GM12878 (cell line): ENCODE results near the gene ASB2. TPM values are rescaled to one million over a fixed set of nuclear protein-coding genes. Genes with fewer than 3 reads are reported as not detected.

ENCODE experiments used
- ATAC-seq: fragments of 200-7000 bp; cut with Tn5 transposase; 3 replicates; pipeline ENCODE4 v1.9.1; 2020; ENCODE audit warnings: mild to moderate bottlenecking, moderate library complexity
- BruUV-seq: library from RNA; stranded (reverse); fragments of 400-500 nt; replicated peaks from 2 replicates; lab custom pipeline; 2021; lab: Mats Ljungman, UMichigan
- CTCF ChIA-PET: fragments of 300-600 bp; sonication (Branson Sonifier 250); formaldehyde crosslinking; extraction: SDS; loops from one replicate; lab custom pipeline; 2021; ENCODE audit warnings: inconsistent platforms; lab: Yijun Ruan, JAX
- POLR2A ChIA-PET: fragments of 350-600 bp; formaldehyde crosslinking; extraction: SDS; loops from one replicate; lab custom pipeline; 2021; ENCODE audit warnings: inconsistent platforms; lab: Charles Lee
- RAD21 ChIA-PET: fragments of 300-600 bp; sonication (Branson Sonifier 250); formaldehyde crosslinking; loops from one replicate; lab custom pipeline; 2023; ENCODE audit warnings: antibody characterized with exemption; ENCODE audit not compliant: unreplicated experiment; lab: Charles Lee
- SMC1A ChIA-PET: fragments of 300-600 bp; sonication (Branson Sonifier 250); formaldehyde crosslinking; loops from one replicate; lab custom pipeline; 2023; ENCODE audit not compliant: unreplicated experiment, uncharacterized antibody; lab: Charles Lee
- DNase-seq: peaks from one replicate; pipeline ENCODE4 v3.0.0-alpha.2; 2011; ENCODE audit warnings: low read depth, low spot score
- FAIRE-seq: peaks from 3 replicates; lab custom pipeline; 2011; peaks lifted over from hg19 to GRCh38; lab: Jason Lieb, UNC
- H2AFZ ChIP-seq: 2 replicates; pipeline ENCODE4 v1.6.0; 2011; ENCODE audit warnings: low read depth, low read length, control low read depth; ENCODE audit not compliant: control insufficient read depth
- H3K27ac ChIP-seq: 2 replicates; pipeline ENCODE4 v1.5.1; 2011; ENCODE audit warnings: control low read depth; ENCODE audit not compliant: control insufficient read depth, insufficient read depth
- H3K27me3 ChIP-seq, 2 experiments: replicated peaks in 1 of 2; 2 replicates each; pipeline versions ENCODE4 v1.6.0 to v1.6.1; 2011; ENCODE audit warnings: low read length in 1 of 2; ENCODE audit not compliant: control insufficient read depth in 2 of 2, insufficient read depth in 2 of 2
- H3K36me3 ChIP-seq, 2 experiments: 2 replicates each; pipeline ENCODE4 v1.5.1; 2011; ENCODE audit warnings: low read length in 1 of 2; ENCODE audit not compliant: control insufficient read depth in 2 of 2, insufficient read depth in 2 of 2
- H3K4me1 ChIP-seq: 2 replicates; pipeline ENCODE4 v1.6.1; 2011; ENCODE audit warnings: mild to moderate bottlenecking, low read length, moderate library complexity, mixed read lengths; ENCODE audit not compliant: control insufficient read depth, insufficient read depth
- H3K4me2 ChIP-seq: 2 replicates; pipeline ENCODE4 v1.6.0; 2011; ENCODE audit warnings: control low read depth; ENCODE audit not compliant: control insufficient read depth, insufficient read depth
- H3K4me3 ChIP-seq: fragments of 200-600 bp; sonication (generic); 2 replicates; pipeline ENCODE4 v1.5.1; 2016
- H3K79me2 ChIP-seq: 2 replicates; pipeline ENCODE4 v1.6.0; 2011; ENCODE audit warnings: low read length; ENCODE audit not compliant: control insufficient read depth, insufficient read depth
- H3K9ac ChIP-seq: 2 replicates; pipeline ENCODE4 v1.8.0; 2011; ENCODE audit warnings: low read length, control low read depth, mixed read lengths; ENCODE audit not compliant: control insufficient read depth, insufficient read depth
- H3K9me3 ChIP-seq: replicated peaks from 3 replicates; pipeline ENCODE4 v1.5.1; 2011; ENCODE audit warnings: mild to moderate bottlenecking, low read length; ENCODE audit not compliant: control insufficient read depth, insufficient read depth
- H4K20me1 ChIP-seq: 2 replicates; pipeline ENCODE4 v1.6.0; 2011; ENCODE audit not compliant: control insufficient read depth, insufficient read depth
- ATF3 ChIP-seq: IDR thresholded peaks from 2 replicates; pipeline ENCODE4 v1.6.1; 2011; ENCODE audit warnings: low read depth, mild to moderate bottlenecking, low read length, moderate library complexity, borderline replicate concordance; ENCODE audit errors: extremely low read depth
- BRCA1 ChIP-seq: IDR thresholded peaks from 2 replicates; pipeline ENCODE4 v1.6.1; 2011; ENCODE audit warnings: low read depth, low read length, improper control_type of control experiment
- CHD1 ChIP-seq: IDR thresholded peaks from 2 replicates; pipeline ENCODE4 v1.6.1; 2012; ENCODE audit warnings: low read depth, low read length, improper control_type of control experiment
- CUX1 ChIP-seq: IDR thresholded peaks from 2 replicates; pipeline ENCODE4 v1.6.1; 2012; ENCODE audit warnings: improper control_type of control experiment, low read depth, low read length; ENCODE audit not compliant: insufficient replicate concordance
- FOS ChIP-seq: IDR thresholded peaks from 3 replicates; pipeline ENCODE4 v1.6.1; 2011; ENCODE audit warnings: borderline replicate concordance; ENCODE audit not compliant: insufficient read length; ENCODE audit errors: extremely low read depth
- IKZF2 ChIP-seq, 2 experiments: fragments of 450-650 bp; IDR thresholded peaks; 2 replicates each; pipeline ENCODE4 v1.6.1; 2017; ENCODE audit warnings: mild to moderate bottlenecking in 2 of 2, moderate library complexity in 2 of 2
- JUND ChIP-seq: IDR thresholded peaks from 2 replicates; pipeline ENCODE4 v1.6.1; 2012; ENCODE audit warnings: low read depth, mild to moderate bottlenecking, low read length, improper control_type of control experiment, moderate library complexity
- MTA2 ChIP-seq: fragments of 450-650 bp; IDR thresholded peaks from 2 replicates; pipeline ENCODE4 v1.6.1; 2016; ENCODE audit warnings: low read depth, mild to moderate bottlenecking, moderate library complexity
- RELA ChIP-seq: fragments of 450-650 bp; IDR thresholded peaks from 2 replicates; pipeline ENCODE4 v1.8.0; 2014; ENCODE audit warnings: borderline replicate concordance; ENCODE audit not compliant: partially characterized antibody
- SIN3A ChIP-seq: IDR thresholded peaks from 2 replicates; pipeline ENCODE4 v1.6.1; 2012; ENCODE audit warnings: low read depth, low read length, improper control_type of control experiment
- TBL1XR1 ChIP-seq: IDR thresholded peaks from 2 replicates; pipeline ENCODE4 v1.6.1; 2012; ENCODE audit warnings: low read depth, low read length, improper control_type of control experiment
- ZBTB40 ChIP-seq: fragments of 450-650 bp; IDR thresholded peaks from 2 replicates; pipeline ENCODE4 v1.6.1; 2016; ENCODE audit warnings: mild to moderate bottlenecking, moderate library complexity, borderline replicate concordance
- WGBS: methylation state at CpG from one replicate; pipeline ENCODE4 v1.1.6; 2016; ENCODE audit warnings: low lambda C conversion rate; ENCODE audit not compliant: insufficient replicate concordance, insufficient coverage; ENCODE audit errors: missing lambda C conversion rate; 5-methylcytosine and 5-hydroxymethylcytosine counted together
- in situ Hi-C: fragments of 300-500 bp; cut with MboI; formaldehyde crosslinking; loops from 9 replicates; pipeline ENCODE4 v1.14.3; 2018; ENCODE audit warnings: mixed read lengths
- intact Hi-C: fragments of 100-400 bp; cut with micrococcal nuclease; formaldehyde crosslinking; loops from one replicate; pipeline ENCODE4 v1.14.2; 2022; ENCODE audit not compliant: unreplicated experiment
- polyA plus RNA-seq, 11 experiments: library from polyadenylated mRNA; depleted of rRNA in 4 of 11; unstranded in 6 of 11; stranded (reverse) in 5 of 11; fragments of >200 nt; fragmentation: Nextera tagmentation in 4 of 11; fragmentation: Illumina TruSeq in 1 of 11; extraction: Ambion mirVana in 4 of 11; extraction: Trizol in 1 of 11; gene quantifications; 1 replicate in 1 of 11; 2 replicates in 10 of 11; pipeline versions ENCODE4 v1.2.1 to v1.2.3, GENCODE V29; 2011 to 2016; ENCODE audit warnings: inconsistent platforms in 2 of 11, missing spikeins in 2 of 11, low read depth in 1 of 11
- total RNA-seq, 4 experiments: library from RNA; depleted of rRNA in 3 of 4; stranded (reverse); fragments of >200 nt in 3 of 4; fragmentation: Illumina TruSeq in 1 of 4; extraction: Trizol in 1 of 4; gene quantifications; 2 replicates each; pipeline versions ENCODE4 v1.2.1 to v1.2.3, GENCODE V29; 2013 to 2021

ASB2 gene
- total and polyA plus RNA-seq, 10 of the 15 experiments (the other 5 are each of a cell fraction or from before 2014, with no cell fraction given): 3.0 to 54.8 (median 33.5) TPM

GRCh38 chr14:94011795-94012194, 35.4 kb upstream of the ASB2 start:
- no TSS peak for BruUV-seq
- intact Hi-C loops: no loop called here
- POLR2A ChIA-PET: interaction anchor here (1.2 to 1.5 kb wide), 2 partner anchors 30 to 52 kb away, joined by 3 read pairs; no protein-coding TSS in a partner anchor
- no peak for TF ChIP-seq FOS
- TF ChIP-seq ATF3: no peak
- TF ChIP-seq TBL1XR1: no peak
- TF ChIP-seq MTA2: peak; percentile 48; the same call in 1 of the 2 replicates
- no peak for TF ChIP-seq CHD1
- no peak for TF ChIP-seq JUND
- TF ChIP-seq ZBTB40: no peak
- TF ChIP-seq SIN3A: no peak
- TF ChIP-seq RELA: no peak
- no peak for TF ChIP-seq CUX1
- no peak for TF ChIP-seq BRCA1
- peak; percentile 66 to 74; a peak in 3 of 4 replicates for TF ChIP-seq IKZF2 (IDR thresholded peaks at IDR 0.05)

More at GRCh38 chr14:94011795-94012194, 35.4 kb upstream of the ASB2 start:
- Histone ChIP-seq H3K4me3 (peak overlapping the region; percentile 55; the same call in 1 of the 2 replicates), H4K20me1 (no peaks in the 10 kb centered on the region), H3K4me1 (peaks cover 36% of the 10 kb centered on the region), H3K9me3 (no peaks in the 10 kb centered on the region; the same call in 2 of the 3 replicates), H3K9ac (no peak overlapping the region), H2AFZ (no peak overlapping the region), H3K36me3 (no peaks in the 10 kb centered on the region), H3K79me2 (no peaks in the 10 kb centered on the region), H3K4me2 (peak overlapping the region; percentile 39), H3K27ac (peak overlapping the region; percentile 9; the same call in 1 of the 2 replicates), H3K27me3 (peaks cover 0 to 2% of the 10 kb centered on the region in 2 experiments; a peak in 1 of 4 replicates)
- in situ Hi-C loops: no loop called here
- ATAC-seq: peak; percentile 60
- WGBS: 0% methylated on average over 2 of the region's 2 CpGs
- CTCF ChIA-PET: interaction anchor here (0.6 to 8.1 kb wide), 14 partner anchors 10 to 170 kb away, joined by 3 to 56 read pairs (median 4); partner anchors contain the start of gene IFI27L2
- RAD21 ChIA-PET: interaction anchor here (0.8 to 2.0 kb wide), 10 partner anchors 14 to 125 kb away, joined by 3 to 16 read pairs (median 4); partner anchors contain the start of gene OTUB2
- FAIRE-seq: peak; percentile 74
- SMC1A ChIA-PET: interaction anchor here (0.8 to 5.4 kb wide), 12 partner anchors 9 to 125 kb away, joined by 3 to 26 read pairs (median 6); partner anchors contain the start of genes ASB2 and OTUB2
- no peak for DNase-seq
